C4-2B (cell line): ENCODE results near the gene MROH2B.

Source experiments
- ZFX ChIP-seq: fragments of 450-650 bp; IDR thresholded peaks from 2 replicates; pipeline ENCODE4 v1.6.1; 2017
- TF ChIP-seq, protein P1 (sequence below): fragments of 450-650 bp; conservative IDR thresholded peaks from 2 replicates; pipeline ENCODE4 v1.5.1; 2017; ENCODE audit warnings: mild to moderate bottlenecking

GRCh38 chr5:40983781-40984180 lies 87.4 kb downstream of the MROH2B start:
- TF ChIP-seq, protein P1, sequence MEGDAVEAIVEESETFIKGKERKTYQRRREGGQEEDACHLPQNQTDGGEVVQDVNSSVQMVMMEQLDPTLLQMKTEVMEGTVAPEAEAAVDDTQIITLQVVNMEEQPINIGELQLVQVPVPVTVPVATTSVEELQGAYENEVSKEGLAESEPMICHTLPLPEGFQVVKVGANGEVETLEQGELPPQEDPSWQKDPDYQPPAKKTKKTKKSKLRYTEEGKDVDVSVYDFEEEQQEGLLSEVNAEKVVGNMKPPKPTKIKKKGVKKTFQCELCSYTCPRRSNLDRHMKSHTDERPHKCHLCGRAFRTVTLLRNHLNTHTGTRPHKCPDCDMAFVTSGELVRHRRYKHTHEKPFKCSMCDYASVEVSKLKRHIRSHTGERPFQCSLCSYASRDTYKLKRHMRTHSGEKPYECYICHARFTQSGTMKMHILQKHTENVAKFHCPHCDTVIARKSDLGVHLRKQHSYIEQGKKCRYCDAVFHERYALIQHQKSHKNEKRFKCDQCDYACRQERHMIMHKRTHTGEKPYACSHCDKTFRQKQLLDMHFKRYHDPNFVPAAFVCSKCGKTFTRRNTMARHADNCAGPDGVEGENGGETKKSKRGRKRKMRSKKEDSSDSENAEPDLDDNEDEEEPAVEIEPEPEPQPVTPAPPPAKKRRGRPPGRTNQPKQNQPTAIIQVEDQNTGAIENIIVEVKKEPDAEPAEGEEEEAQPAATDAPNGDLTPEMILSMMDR: no peak
- no peak for TF ChIP-seq ZFX
